ENCODE measurements around the gene SOX3. TPM values are rescaled to one million over a fixed set of nuclear protein-coding genes. Genes with fewer than 3 reads are reported as not detected.

The SOX3 gene
- total RNA-seq = not detected
- long read RNA-seq = 0 reads

GRCh38 chrX:140504371-140505324 is at the start of gene SOX3:
Gene SOX3 (minus strand): TSS chrX:140505069. CDS start chrX:140505060, 9 bp downstream.
- intact Hi-C loops (cut with DNase I) = no loop called here
- DNase-seq (no peak), ATAC-seq (no peak)
- Histone ChIP-seq H3K4me1 (no peaks in the 10 kb centered on the region), H3K4me3 (no peak within 1 kb of the TSS), H3K36me3 (no peaks in the 10 kb centered on the region), H3K27ac (no peak within 1 kb of the TSS), H3K27me3 (peaks cover 50% of the 10 kb centered on the region), H3K9me3 (no peaks in the 10 kb centered on the region)
- TF ChIP-seq, protein P1, sequence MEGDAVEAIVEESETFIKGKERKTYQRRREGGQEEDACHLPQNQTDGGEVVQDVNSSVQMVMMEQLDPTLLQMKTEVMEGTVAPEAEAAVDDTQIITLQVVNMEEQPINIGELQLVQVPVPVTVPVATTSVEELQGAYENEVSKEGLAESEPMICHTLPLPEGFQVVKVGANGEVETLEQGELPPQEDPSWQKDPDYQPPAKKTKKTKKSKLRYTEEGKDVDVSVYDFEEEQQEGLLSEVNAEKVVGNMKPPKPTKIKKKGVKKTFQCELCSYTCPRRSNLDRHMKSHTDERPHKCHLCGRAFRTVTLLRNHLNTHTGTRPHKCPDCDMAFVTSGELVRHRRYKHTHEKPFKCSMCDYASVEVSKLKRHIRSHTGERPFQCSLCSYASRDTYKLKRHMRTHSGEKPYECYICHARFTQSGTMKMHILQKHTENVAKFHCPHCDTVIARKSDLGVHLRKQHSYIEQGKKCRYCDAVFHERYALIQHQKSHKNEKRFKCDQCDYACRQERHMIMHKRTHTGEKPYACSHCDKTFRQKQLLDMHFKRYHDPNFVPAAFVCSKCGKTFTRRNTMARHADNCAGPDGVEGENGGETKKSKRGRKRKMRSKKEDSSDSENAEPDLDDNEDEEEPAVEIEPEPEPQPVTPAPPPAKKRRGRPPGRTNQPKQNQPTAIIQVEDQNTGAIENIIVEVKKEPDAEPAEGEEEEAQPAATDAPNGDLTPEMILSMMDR (IDR thresholded peaks at IDR 0.05) = no peak

DNA sequence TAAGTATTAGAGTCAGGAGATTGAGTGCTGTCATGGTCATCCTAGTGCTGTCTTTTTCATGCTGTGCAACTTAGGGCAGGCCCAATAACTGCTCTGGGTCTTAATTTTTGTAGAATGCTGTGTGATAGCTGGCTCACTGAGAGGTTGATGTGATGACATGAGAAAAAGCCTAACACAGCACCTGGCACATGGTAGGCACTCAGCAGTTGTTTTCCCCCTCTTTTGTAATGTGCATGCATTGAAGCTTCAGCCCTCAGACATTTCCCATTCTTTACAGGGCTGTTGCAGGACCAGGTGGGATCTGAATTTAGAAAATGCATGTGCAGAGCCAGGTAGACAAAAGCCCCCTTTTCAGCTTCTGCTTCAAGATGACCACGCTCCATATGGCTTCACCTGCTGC is 44.1 kb upstream of the SOX3 start:
- Histone ChIP-seq H3K4me3 (no peak overlapping the region), H3K36me3 (no peaks in the 10 kb centered on the region), H3K27me3 (no peaks in the 10 kb centered on the region), H3K9me3 (no peaks in the 10 kb centered on the region), H3K4me1 (no peaks in the 10 kb centered on the region), H3K27ac (no peak overlapping the region)
- DNase-seq (no peak), ATAC-seq (no peak)
- intact Hi-C loops (cut with DNase I) = no loop called here
- TF ChIP-seq, protein P1 (IDR thresholded peaks at IDR 0.05) = no peak

- H3K36me3 ChIP-seq = no peaks in the 10 kb centered on the region
- intact Hi-C loops (cut with DNase I) = no loop called here
- no peaks in the 10 kb centered on the region for H3K27me3 ChIP-seq
- no peaks in the 10 kb centered on the region for H3K4me1 ChIP-seq
- H3K9me3 ChIP-seq = no peaks in the 10 kb centered on the region
- no peak overlapping the region for H3K4me3 ChIP-seq
- no peak overlapping the region for H3K27ac ChIP-seq
- DNase-seq (no peak), ATAC-seq (no peak)
- TF ChIP-seq, protein P1 (IDR thresholded peaks at IDR 0.05) = no peak
These were observed 21.3 kb upstream of the SOX3 start for GRCh38 chrX:140526171-140526570.

- Histone ChIP-seq H3K4me3 (no peak overlapping the region), H3K27ac (no peak overlapping the region)
These were observed 20.6 kb upstream of the SOX3 start for GRCh38 chrX:140525448-140525847.

DNA sequence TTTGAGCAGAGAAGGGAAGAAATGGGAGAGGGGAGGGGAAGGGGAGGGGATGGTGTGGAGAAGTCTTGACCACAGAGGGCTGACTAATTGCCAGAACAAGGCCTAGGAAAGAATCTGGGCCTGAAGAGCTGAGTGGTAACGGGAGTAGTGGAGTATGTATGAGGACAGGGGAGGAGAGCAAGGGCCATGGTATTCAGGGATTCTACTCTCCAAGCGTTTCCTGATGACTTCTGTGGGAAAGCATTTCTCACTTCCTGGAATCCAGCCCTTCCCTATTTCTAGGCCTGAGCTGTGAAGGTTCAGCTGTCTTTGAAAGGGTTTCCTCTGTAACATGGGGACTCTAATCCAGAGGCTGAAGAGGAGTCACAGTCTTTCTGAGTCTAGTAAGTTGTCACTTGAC is 19.7 kb upstream of the SOX3 start:
- Histone ChIP-seq H3K4me3 (no peak overlapping the region), H3K27ac (no peak overlapping the region), H3K27me3 (no peaks in the 10 kb centered on the region), H3K4me1 (no peaks in the 10 kb centered on the region), H3K36me3 (no peaks in the 10 kb centered on the region), H3K9me3 (no peaks in the 10 kb centered on the region)
- ATAC-seq = no peak
- intact Hi-C loops (cut with DNase I) = no loop called here
- TF ChIP-seq, protein P1 (IDR thresholded peaks at IDR 0.05) = no peak
- no peak for DNase-seq

More at GRCh38 chrX:140525448-140525847, 20.6 kb upstream of the SOX3 start:
- no peaks in the 10 kb centered on the region for H3K36me3 ChIP-seq
- H3K9me3 ChIP-seq = no peaks in the 10 kb centered on the region
- no peaks in the 10 kb centered on the region for H3K27me3 ChIP-seq
- ATAC-seq (no peak), DNase-seq (no peak)
- TF ChIP-seq, protein P1 (IDR thresholded peaks at IDR 0.05) = no peak
- intact Hi-C loops (cut with DNase I) = no loop called here
- H3K4me1 ChIP-seq = no peaks in the 10 kb centered on the region

Measured in upper lobe of right lung (tissue), 1 donor.